ENCODE data around the gene SCAI. TPM values are rescaled to one million over a fixed set of nuclear protein-coding genes. Genes with fewer than 3 reads are reported as not detected.

The SCAI gene
- total and polyA plus RNA-seq, 2 donors (not counting 1 experiment from before 2014, with no cell fraction given) = 5.4 to 9.7 TPM

GRCh38 chr9:125131778-125132177 is 11.6 kb downstream of the SCAI start:
- Histone ChIP-seq H3K27me3 (ENCODE audit: control insufficient read depth, insufficient read depth, low read length) (no peaks in the 10 kb centered on the region), H4K20me1 (ENCODE audit: control insufficient read depth, extremely low read depth, insufficient read depth, low read length) (no peaks in the 10 kb centered on the region), H2AFZ (ENCODE audit: low read length) (no peak overlapping the region), H3K9ac (ENCODE audit: insufficient read depth, low read length) (no peak overlapping the region), H3K36me3 (ENCODE audit: control insufficient read depth, insufficient read depth, low read length) (no peaks in the 10 kb centered on the region), H3K4me3 (replicated peaks in 1 of 4; ENCODE audit: control extremely low read depth in 1 of 4, insufficient read depth in 1 of 4, low read depth in 3 of 4, low read length in 4 of 4) (no peak overlapping the region), H3K4me1 (ENCODE audit: control insufficient read depth, extremely low read depth, insufficient read depth, low read length) (no peaks in the 10 kb centered on the region), H3K27ac (ENCODE audit: insufficient read depth, low read length) (no peak overlapping the region), H3K9me3 (ENCODE audit: control insufficient read depth, insufficient read depth, low read depth, low read length) (no peaks in the 10 kb centered on the region), H3K4me2 (ENCODE audit: extremely low read depth, insufficient read depth, low read length) (no peak overlapping the region), H3K79me2 (ENCODE audit: control insufficient read depth, insufficient read depth, low read length) (no peaks in the 10 kb centered on the region)
- TF ChIP-seq EZH2 (IDR thresholded peaks at IDR 0.05; ENCODE audit: low read length, missing control alignments) = no peak
- no peak for TF ChIP-seq CTCF (conservative IDR thresholded peaks at IDR 0.05 in 1 of 2, IDR thresholded peaks at IDR 0.05 in 1 of 2; ENCODE audit: low read depth in 1 of 2, low read length in 2 of 2)
- DNase-seq (ENCODE audit: low read depth in 2 of 2) = no peak

GRCh38 chr9:125126019-125126746 is 17.1 kb downstream of the SCAI start:
- no peaks in the 10 kb centered on the region for H3K27me3 ChIP-seq (ENCODE audit: control insufficient read depth, insufficient read depth, low read length)
- H2AFZ ChIP-seq (ENCODE audit: low read length) = peak overlapping the region; percentile 45
- H3K4me2 ChIP-seq (ENCODE audit: extremely low read depth, insufficient read depth, low read length) = peak overlapping the region; percentile 82
- H3K4me1 ChIP-seq (ENCODE audit: control insufficient read depth, extremely low read depth, insufficient read depth, low read length) = peaks cover 2% of the 10 kb centered on the region
- no peaks in the 10 kb centered on the region for H4K20me1 ChIP-seq (ENCODE audit: control insufficient read depth, extremely low read depth, insufficient read depth, low read length)
- no peaks in the 10 kb centered on the region for H3K9me3 ChIP-seq (ENCODE audit: control insufficient read depth, insufficient read depth, low read depth, low read length)
- no peak overlapping the region for H3K9ac ChIP-seq (ENCODE audit: insufficient read depth, low read length)
- peak overlapping the region in 1 of 4 experiments; percentile 36 for H3K4me3 ChIP-seq (replicated peaks in 1 of 4; ENCODE audit: control extremely low read depth in 1 of 4, insufficient read depth in 1 of 4, low read depth in 3 of 4, low read length in 4 of 4)
- no peak for TF ChIP-seq EZH2 (IDR thresholded peaks at IDR 0.05; ENCODE audit: low read length, missing control alignments)
- TF ChIP-seq CTCF (conservative IDR thresholded peaks at IDR 0.05 in 1 of 2, IDR thresholded peaks at IDR 0.05 in 1 of 2; ENCODE audit: low read depth in 1 of 2, low read length in 2 of 2) = no peak
- no peaks in the 10 kb centered on the region for H3K36me3 ChIP-seq (ENCODE audit: control insufficient read depth, insufficient read depth, low read length)
- DNase-seq (ENCODE audit: low read depth in 2 of 2) = peak; percentile 99 to 100
- H3K27ac ChIP-seq (ENCODE audit: insufficient read depth, low read length) = peak overlapping the region; percentile 66
- H3K79me2 ChIP-seq (ENCODE audit: control insufficient read depth, insufficient read depth, low read length) = peaks cover 2% of the 10 kb centered on the region

GRCh38 chr9:125125523-125125922 is 17.8 kb downstream of the SCAI start:
- no peak overlapping the region for H2AFZ ChIP-seq (ENCODE audit: low read length)
- H3K4me3 ChIP-seq (replicated peaks in 1 of 4; ENCODE audit: control extremely low read depth in 1 of 4, insufficient read depth in 1 of 4, low read depth in 3 of 4, low read length in 4 of 4) = peak overlapping the region in 1 of 4 experiments; percentile 36
- H3K79me2 ChIP-seq (ENCODE audit: control insufficient read depth, insufficient read depth, low read length) = peaks cover 2% of the 10 kb centered on the region
- peak overlapping the region; percentile 82 for H3K4me2 ChIP-seq (ENCODE audit: extremely low read depth, insufficient read depth, low read length)
- DNase-seq (ENCODE audit: low read depth in 2 of 2) = peak in 1 of 2 donors; percentile 42
- H3K4me1 ChIP-seq (ENCODE audit: control insufficient read depth, extremely low read depth, insufficient read depth, low read length) = peaks cover 2% of the 10 kb centered on the region
- H3K9ac ChIP-seq (ENCODE audit: insufficient read depth, low read length) = no peak overlapping the region
- TF ChIP-seq CTCF (conservative IDR thresholded peaks at IDR 0.05 in 1 of 2, IDR thresholded peaks at IDR 0.05 in 1 of 2; ENCODE audit: low read depth in 1 of 2, low read length in 2 of 2) = no peak
- TF ChIP-seq EZH2 (IDR thresholded peaks at IDR 0.05; ENCODE audit: low read length, missing control alignments) = no peak
- no peaks in the 10 kb centered on the region for H3K36me3 ChIP-seq (ENCODE audit: control insufficient read depth, insufficient read depth, low read length)
- H3K9me3 ChIP-seq (ENCODE audit: control insufficient read depth, insufficient read depth, low read depth, low read length) = no peaks in the 10 kb centered on the region
- H4K20me1 ChIP-seq (ENCODE audit: control insufficient read depth, extremely low read depth, insufficient read depth, low read length) = no peaks in the 10 kb centered on the region
- no peaks in the 10 kb centered on the region for H3K27me3 ChIP-seq (ENCODE audit: control insufficient read depth, insufficient read depth, low read length)
- peak overlapping the region; percentile 36 for H3K27ac ChIP-seq (ENCODE audit: insufficient read depth, low read length)
